Lower lobe of right lung (tissue), 2 donors: ENCODE results near the gene MKX. TPM values are rescaled to one million over a fixed set of nuclear protein-coding genes. Genes with fewer than 3 reads are reported as not detected.

Experiments used
- ATAC-seq, 2 donors: fragments of 200-7000 bp; cut with Tn5 transposase; one replicate each; pipeline ENCODE4 v1.9.1; 2020 to 2022; ENCODE audit warnings: mild to moderate bottlenecking in 2 of 2, moderate library complexity in 2 of 2
- DNase-seq: peaks from one replicate; pipeline ENCODE4 v3.0.0-alpha.2; 2020
- H3K27ac ChIP-seq: fragments of 200-600 bp; one replicate; pipeline ENCODE4 v1.8.0; 2022
- H3K27me3 ChIP-seq: fragments of 200-600 bp; one replicate; pipeline ENCODE4 v1.8.0; 2022; ENCODE audit warnings: low read depth
- H3K36me3 ChIP-seq: fragments of 200-600 bp; one replicate; pipeline ENCODE4 v1.8.0; 2022; ENCODE audit warnings: mild to moderate bottlenecking
- H3K4me1 ChIP-seq: fragments of 200-600 bp; one replicate; pipeline ENCODE4 v1.8.0; 2022
- H3K4me3 ChIP-seq: fragments of 200-600 bp; one replicate; pipeline ENCODE4 v1.8.0; 2022; ENCODE audit warnings: mild to moderate bottlenecking
- H3K9me3 ChIP-seq: fragments of 200-600 bp; one replicate; pipeline ENCODE4 v1.8.0; 2022
- CTCF ChIP-seq: fragments of 200-600 bp; IDR thresholded peaks from one replicate; pipeline ENCODE4 v1.8.0; 2022; ENCODE audit warnings: antibody characterized with exemption, mild to moderate bottlenecking
- intact Hi-C: fragments of 100-400 bp; cut with DNase I; formaldehyde crosslinking; loops from one replicate; pipeline ENCODE4 v1.11.0; 2022
- total RNA-seq: library from RNA; stranded (reverse); fragmentation: NEBNext Ultra II Directional; extraction: Animal tissue kit (Norgen Biotek cat#: 25700); gene quantifications from one replicate; pipeline ENCODE4 v1.2.1, GENCODE V29; 2021
- donor health status: DM: no; HTN: yes; CAD: no; lungs with severe emphysema.

The MKX gene
- total RNA-seq, 1 donor from 2014 or later, result 1.6 TPM

GRCh38 chr10:27628621-27629020, 117.0 kb downstream of the MKX start:
- Histone ChIP-seq H3K27me3 (peaks cover 7% of the 10 kb centered on the region), H3K4me1 (no peaks in the 10 kb centered on the region), H3K4me3 (no peak overlapping the region), H3K36me3 (no peaks in the 10 kb centered on the region), H3K9me3 (no peaks in the 10 kb centered on the region), H3K27ac (no peak overlapping the region)
- intact Hi-C loops, result no loop called here
- DNase-seq, result no peak
- no peak for ATAC-seq
- no peak for TF ChIP-seq CTCF

GRCh38 chr10:27626890-27627289, 118.7 kb downstream of the MKX start:
- no peaks in the 10 kb centered on the region for H3K4me1 ChIP-seq
- no peak overlapping the region for H3K4me3 ChIP-seq
- H3K27ac ChIP-seq, result no peak overlapping the region
- peaks cover 8% of the 10 kb centered on the region for H3K27me3 ChIP-seq
- no peaks in the 10 kb centered on the region for H3K36me3 ChIP-seq
- DNase-seq, result no peak
- no peak for ATAC-seq
- intact Hi-C loops, result no loop called here
- no peak for TF ChIP-seq CTCF
- H3K9me3 ChIP-seq, result no peaks in the 10 kb centered on the region

- H3K4me3 ChIP-seq, result no peak overlapping the region
- TF ChIP-seq CTCF, result no peak
- no peaks in the 10 kb centered on the region for H3K9me3 ChIP-seq
- no peak for DNase-seq
- H3K36me3 ChIP-seq, result no peaks in the 10 kb centered on the region
- H3K27ac ChIP-seq, result no peak overlapping the region
- H3K27me3 ChIP-seq, result peaks cover 8% of the 10 kb centered on the region
- intact Hi-C loops, result no loop called here
- ATAC-seq, result no peak
- no peaks in the 10 kb centered on the region for H3K4me1 ChIP-seq
These were observed 120.0 kb downstream of the MKX start for GRCh38 chr10:27625452-27626211.

GRCh38 chr10:27624941-27625340, 120.7 kb downstream of the MKX start:
- intact Hi-C loops, result no loop called here
- Histone ChIP-seq H3K4me1 (no peaks in the 10 kb centered on the region), H3K9me3 (no peaks in the 10 kb centered on the region), H3K4me3 (no peak overlapping the region), H3K27ac (no peak overlapping the region), H3K36me3 (no peaks in the 10 kb centered on the region), H3K27me3 (peaks cover 8% of the 10 kb centered on the region)
- no peak for TF ChIP-seq CTCF
- ATAC-seq (no peak), DNase-seq (no peak)

Other genes with a start within 250 kb of the MKX start
- 97.2 TPM for gene RAB18, start 241.5 kb downstream of the MKX start, total RNA-seq